GM18868 (cell line): ENCODE measurements around the gene RIOK3.

ENCODE experiments used
- ATAC-seq: cut with Tn5 transposase; IDR thresholded peaks from one replicate; pipeline ENCODE4 v1.9.1; 2021; ENCODE audit warnings: mild to moderate bottlenecking, moderate library complexity; ENCODE audit not compliant: unreplicated experiment

Gene RIOK3

DNA sequence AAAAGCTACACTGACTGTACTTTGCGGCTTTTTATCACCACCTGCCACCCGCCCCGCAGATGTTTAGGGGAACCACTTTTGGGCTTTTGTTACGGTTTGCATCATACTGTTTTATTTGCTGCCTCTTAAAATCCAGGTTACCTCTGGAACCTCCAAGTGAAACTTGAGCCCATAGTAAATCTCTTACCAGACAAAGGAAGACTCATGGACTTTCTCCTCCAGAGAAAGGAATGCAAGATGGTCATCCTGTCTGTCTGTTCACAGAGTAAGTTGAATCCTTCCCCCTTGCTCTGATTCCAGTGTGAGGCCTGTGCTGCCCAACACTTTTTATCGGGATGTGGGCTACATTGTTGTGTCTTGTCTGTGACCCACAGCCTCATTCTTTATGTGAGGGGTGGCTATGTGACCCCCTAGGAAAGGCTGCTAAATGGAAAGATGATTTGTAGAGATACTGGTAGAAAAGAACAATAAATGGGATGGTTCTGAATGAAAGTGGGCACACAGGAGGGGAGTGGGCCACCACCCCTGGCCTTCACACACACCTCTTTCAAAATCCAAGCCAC is 73.5 kb downstream of the RIOK3 start:
- ATAC-seq, result no peak

DNA sequence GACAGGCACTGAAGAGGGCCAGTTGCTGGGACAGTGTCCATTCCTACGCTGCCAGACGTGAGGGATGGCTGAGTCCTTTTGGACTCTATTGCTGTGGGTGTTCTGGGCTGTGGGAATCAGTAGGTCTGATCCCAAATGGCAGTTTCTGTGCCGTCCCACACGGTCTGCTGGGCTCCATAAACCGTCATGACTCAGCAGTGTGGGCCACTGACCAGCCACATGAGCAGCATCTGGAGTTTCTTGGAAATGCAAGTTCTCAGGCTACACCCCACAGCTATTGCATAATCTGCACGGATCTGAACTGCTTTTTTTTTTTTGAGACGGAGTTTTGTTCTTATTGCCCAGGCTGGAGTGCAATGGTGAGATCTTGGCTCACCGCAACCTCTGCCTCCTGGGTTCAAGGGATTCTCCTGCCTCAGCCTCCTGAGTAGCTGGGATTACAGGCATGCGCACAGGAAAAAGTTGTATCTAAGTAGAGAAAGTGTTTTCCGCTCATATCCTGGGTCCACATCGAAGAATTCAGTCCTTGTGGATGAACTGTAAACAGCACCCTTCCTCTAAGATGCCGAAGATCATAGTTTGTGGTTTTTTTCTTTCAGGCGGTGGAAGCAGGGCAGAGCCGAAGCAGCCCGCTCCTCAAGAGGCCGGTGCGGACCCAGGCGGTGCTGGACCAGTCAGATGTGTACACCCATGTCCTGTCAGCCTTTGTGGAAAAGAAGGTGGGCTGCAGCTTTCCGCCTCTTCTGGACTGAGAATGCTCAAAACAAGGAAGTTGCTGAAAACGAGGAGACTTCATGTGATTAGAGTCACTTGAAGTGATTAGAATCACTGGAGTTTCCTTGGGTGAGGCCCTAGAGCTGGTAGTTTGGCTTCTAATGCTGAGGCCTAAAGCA is 75.7 kb downstream of the RIOK3 start:
- ATAC-seq, result no peak

DNA sequence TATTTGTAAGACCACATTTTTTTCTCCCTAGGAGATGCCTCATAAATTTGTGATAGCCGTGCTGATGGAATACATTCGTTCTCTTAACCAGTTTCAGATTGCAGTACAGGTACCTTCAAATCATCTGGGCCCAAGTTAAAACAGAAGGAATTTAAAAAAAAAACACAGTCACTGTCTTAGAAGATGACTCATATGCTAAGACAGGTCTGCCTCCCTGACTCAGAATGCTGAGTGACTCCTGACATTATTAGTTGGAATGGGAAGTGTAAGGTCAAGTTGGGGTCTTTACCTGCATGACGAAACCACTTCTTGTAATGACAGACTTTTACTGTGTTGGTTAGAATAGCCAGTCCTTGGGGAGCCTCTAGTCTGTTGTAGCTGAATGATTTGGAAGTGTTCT is 76.5 kb downstream of the RIOK3 start:
- ATAC-seq, result no peak

DNA sequence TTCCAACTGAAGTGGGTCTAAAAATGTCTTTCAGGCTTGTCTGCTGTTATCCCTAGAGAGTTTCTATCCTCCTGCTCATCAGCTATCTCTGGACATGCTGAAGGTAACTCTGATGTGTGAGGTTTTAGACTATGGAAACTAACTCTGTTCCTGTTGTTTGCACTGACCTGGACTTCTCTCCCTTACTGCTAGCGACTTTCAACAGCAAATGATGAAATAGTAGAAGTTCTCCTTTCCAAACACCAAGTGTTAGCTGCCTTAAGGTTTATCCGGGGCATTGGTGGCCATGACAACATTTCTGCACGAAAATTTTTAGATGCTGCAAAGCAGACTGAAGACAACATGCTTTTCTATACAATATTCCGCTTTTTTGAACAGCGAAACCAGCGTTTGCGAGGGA is 77.1 kb downstream of the RIOK3 start:
- ATAC-seq, result no peak

DNA sequence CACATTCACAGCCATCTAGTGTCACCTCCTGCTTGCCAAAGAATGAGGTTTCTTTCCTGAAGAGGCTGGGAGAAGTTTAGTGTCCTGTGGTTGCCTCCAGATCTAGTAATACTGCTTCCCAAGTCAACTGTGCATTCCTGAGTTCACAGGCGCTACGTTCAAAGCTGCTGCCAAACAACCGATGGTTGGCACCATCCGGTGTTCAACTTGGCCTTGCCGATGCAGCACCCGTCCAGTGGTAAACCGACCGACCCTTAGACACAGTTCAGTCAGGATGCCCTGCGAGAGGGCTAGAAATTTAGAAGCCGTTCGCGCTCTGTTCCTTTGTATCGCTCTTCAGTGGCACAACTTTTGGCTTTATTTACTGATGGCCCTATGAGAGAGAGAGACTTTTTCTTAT is 78.8 kb downstream of the RIOK3 start:
- ATAC-seq, result no peak
